Neural cell (in vitro differentiated cells): ENCODE data around the gene P2RY1.

Experiments used
- CTCF ChIP-seq: fragments of 450-650 bp; IDR thresholded peaks from 2 replicates; pipeline ENCODE4 v1.5.1; 2014; ENCODE audit warnings: antibody characterized with exemption, mild to moderate bottlenecking, moderate library complexity; ENCODE audit not compliant: poor library complexity, severe bottlenecking
- EP300 ChIP-seq: fragments of 450-650 bp; conservative IDR thresholded peaks from 2 replicates; pipeline ENCODE4 v1.6.1; 2014; ENCODE audit warnings: antibody characterized with exemption, mild to moderate bottlenecking, moderate library complexity; ENCODE audit not compliant: poor library complexity, severe bottlenecking
- EZH2 ChIP-seq: fragments of 200-600, 300-800 bp; shearing (Covaris generic), sonication (generic); IDR thresholded peaks from 2 replicates; pipeline ENCODE4 v1.6.1; 2014; ENCODE audit warnings: antibody characterized with exemption, low read length, borderline replicate concordance, mild to moderate bottlenecking; ENCODE audit not compliant: insufficient read depth, poor library complexity, severe bottlenecking
- MXI1 ChIP-seq: fragments of 450-650 bp; conservative IDR thresholded peaks from 2 replicates; pipeline ENCODE4 v1.6.1; 2014; ENCODE audit warnings: antibody characterized with exemption, mild to moderate bottlenecking; ENCODE audit not compliant: poor library complexity, severe bottlenecking
- POLR2AphosphoS5 ChIP-seq: IDR thresholded peaks from 2 replicates; pipeline ENCODE4 v1.6.1; 2012
- RAD21 ChIP-seq: fragments of 450-650 bp; conservative IDR thresholded peaks from 2 replicates; pipeline ENCODE4 v1.6.1; 2014; ENCODE audit warnings: antibody characterized with exemption, mild to moderate bottlenecking, moderate library complexity
- REST ChIP-seq: IDR thresholded peaks from 2 replicates; pipeline ENCODE4 v1.6.1; 2012; ENCODE audit warnings: borderline replicate concordance
- SMC3 ChIP-seq: fragments of 450-650 bp; conservative IDR thresholded peaks from 2 replicates; pipeline ENCODE4 v1.6.1; 2014; ENCODE audit warnings: antibody characterized with exemption, mild to moderate bottlenecking, moderate library complexity; ENCODE audit not compliant: poor library complexity
- TAF1 ChIP-seq: IDR thresholded peaks from 2 replicates; pipeline ENCODE4 v1.6.1; 2012; ENCODE audit warnings: low read depth

- TF ChIP-seq POLR2AphosphoS5 (peak; percentile 6), EZH2 (no peak), CTCF (peak; percentile 72), REST (no peak), EP300 (no peak), TAF1 (no peak), MXI1 (peak; percentile 85), RAD21 (peak; percentile 56), SMC3 (peak; percentile 59)
These were observed at the start of gene P2RY1 for GRCh38 chr3:152834776-152835600.
